NCI-H524 (cell line): ENCODE measurements around the gene RAE1.
"Not testable (repeated sequence)": the region's sequence is repeated elsewhere in the genome, so short reads cannot be mapped to it uniquely, and the experiment has no call there.

ENCODE experiments used
- DNase-seq, 2 experiments: peaks; one replicate each; lab custom pipeline; 2025; lab: John Stamatoyannopoulos, UW

The RAE1 gene

DNA sequence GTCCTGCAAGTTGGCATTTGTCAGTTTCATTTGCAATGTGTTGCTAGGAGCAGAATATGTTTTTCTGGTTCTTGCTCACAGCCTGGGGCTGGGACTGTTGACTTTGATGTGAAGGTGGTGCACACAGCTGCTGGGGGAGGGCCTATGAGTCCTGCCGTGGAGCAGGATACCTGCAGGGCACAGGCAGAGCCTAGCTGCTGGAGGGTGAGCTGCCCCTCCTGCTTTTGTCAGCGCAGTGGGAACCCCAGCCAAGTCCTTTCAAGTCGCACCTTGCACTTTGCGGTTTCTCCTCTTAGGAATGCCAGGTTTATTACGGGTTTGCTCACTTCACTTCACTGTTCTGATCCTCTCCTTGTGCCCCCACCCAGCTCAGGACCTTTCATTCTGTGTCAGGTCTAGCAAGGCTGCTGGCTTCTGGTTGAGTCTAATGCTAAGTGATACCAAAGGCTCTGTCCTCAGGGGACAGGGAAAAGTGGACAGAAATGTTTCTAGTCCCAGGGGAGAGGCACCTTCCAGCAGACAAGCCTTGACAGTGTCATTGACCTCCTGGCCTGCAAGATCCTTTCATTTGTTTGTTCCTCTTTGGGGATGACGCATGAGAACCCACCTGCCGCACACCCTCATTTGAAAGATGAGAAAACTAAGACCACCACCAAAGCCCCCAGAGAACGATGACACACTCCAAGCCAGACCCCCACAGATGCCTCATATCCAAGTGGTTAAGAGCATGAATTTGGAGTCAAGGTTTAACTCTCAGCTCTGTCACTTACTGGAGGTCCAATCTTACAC is 24.2 kb upstream of the RAE1 start:
- DNase-seq, result no peak

- DNase-seq, result no peak
These were observed 23.2 kb upstream of the RAE1 start for GRCh38 chr20:57327820-57328219.

DNA sequence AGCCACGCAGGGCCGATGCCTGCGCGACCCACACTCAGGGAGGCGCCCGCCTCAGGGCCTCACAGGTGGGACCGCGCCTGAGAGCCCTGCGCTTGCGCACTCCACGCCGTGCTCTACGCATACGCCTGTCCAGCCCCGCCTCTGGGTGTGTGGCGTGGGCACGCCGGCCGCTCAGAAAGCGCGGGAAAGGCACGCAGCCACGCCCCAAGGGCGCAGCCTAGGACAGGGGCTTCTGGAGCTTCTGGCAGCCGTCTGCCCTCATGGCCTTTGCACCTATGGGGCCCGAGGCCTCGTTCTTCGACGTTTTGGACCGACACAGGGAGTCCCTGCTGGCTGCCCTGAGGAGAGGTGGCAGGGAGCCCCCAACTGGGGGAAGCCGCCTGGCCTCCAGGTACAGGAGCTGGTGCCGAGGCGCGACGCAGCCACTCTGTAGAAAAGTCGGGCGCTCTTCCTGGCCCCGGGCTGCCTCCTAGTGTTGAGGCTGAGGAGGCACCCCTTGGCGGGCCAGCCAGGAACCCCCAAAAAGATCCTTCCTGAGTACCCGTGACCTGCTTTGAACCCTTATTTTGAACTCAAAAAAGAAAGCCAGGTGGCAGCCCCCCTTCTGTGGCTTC is 21.3 kb upstream of the RAE1 start, which contains the start of gene SPO11:
Gene SPO11, plus strand, starts transcription at position 196 of the 614 bp plus-strand sequence. Its CDS starts 65 bp downstream, at position 261.
- DNase-seq, result no peak

DNA sequence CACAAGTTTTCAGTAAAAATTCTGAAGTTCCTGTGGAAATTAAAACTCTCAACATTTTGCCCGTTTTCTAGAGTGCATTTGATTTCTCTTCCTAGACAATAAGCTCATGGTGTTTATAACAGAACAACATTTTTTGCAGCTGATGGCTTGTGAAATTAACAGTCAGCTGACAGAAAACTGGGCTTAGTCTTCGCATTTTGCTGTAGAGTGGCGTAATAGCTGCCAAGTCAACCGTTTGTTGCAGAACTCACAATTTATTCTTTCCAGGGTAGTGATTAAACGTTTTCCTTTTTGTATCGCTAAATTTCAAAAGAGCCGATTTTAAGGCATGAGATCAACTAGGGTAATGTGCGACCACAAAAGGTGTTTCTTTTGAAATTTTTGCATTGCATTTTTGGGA is 20.1 kb upstream of the RAE1 start:
- DNase-seq, result no peak

DNA sequence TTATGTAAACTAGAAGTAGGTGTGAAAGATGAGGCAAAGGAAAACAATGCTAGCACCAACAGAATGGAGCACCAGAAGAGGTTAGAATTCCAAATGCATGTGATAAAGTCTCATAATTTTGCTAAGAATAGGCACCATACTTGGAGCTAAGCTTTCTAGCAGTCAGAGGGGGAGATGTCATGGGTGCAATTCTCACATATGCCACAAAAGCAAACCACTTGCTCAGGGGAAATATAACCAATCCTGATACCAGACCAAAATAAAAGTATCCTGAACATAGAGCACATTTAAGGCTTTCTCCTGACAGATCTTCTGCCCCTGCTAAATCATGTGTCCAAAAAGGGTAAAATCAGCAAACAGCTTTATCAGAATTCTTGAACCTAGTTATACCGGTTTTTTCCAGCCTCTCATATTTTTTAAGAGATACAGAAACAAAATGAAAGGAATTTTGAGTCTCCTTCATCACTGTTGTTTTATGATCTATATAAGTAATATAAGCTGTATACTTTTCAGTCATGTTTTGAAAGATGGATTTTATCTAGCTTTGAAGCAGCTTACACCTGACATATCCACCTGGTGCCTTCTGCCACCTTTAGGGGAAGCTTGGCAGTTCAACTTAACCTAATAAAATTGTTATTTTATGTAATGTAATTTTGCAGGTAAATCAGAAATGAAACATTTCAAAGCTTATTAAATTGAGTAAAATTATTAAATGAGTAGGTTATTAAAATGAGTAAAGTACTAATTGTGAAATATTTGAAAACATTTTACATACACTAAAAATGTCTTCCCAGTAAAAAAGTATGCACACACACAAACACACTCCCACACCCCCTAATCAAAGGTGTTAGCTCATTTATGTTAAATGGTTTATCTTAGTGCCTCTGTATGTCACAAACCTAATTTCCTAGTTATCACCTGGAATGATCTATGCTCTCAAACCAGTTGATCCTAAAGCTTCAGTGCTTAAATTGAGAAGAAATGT is 18.7 kb upstream of the RAE1 start:
- DNase-seq, result no peak

GRCh38 chr20:57335392-57335791 is 15.7 kb upstream of the RAE1 start:
- peak in 1 of 2 experiments; percentile 6 for DNase-seq

GRCh38 chr20:57341663-57342062 is 9.4 kb upstream of the RAE1 start:
- no peak for DNase-seq

- no peak for DNase-seq
These were observed 8.2 kb upstream of the RAE1 start for GRCh38 chr20:57342829-57343228.

DNA sequence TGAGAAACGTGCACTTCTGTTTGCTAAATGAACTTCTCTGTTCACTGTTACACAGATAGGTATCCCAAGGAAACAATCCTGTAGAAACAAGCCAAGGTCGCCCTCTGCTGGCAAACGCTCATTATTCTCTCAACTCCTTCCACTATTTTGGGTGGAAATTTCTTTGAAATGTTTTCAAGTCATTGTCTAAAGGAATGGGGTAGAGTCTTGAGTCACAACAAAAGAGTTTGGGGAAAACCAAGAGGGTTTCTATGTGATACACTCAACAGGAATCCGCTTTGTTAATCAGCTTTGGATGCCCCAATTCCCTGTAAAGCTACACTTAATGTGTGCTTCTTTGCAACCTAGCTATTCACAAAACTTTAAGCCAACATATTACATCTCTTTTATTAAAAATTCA is 4.6 kb upstream of the RAE1 start:
- DNase-seq, result peak; percentile 26 to 59

DNA sequence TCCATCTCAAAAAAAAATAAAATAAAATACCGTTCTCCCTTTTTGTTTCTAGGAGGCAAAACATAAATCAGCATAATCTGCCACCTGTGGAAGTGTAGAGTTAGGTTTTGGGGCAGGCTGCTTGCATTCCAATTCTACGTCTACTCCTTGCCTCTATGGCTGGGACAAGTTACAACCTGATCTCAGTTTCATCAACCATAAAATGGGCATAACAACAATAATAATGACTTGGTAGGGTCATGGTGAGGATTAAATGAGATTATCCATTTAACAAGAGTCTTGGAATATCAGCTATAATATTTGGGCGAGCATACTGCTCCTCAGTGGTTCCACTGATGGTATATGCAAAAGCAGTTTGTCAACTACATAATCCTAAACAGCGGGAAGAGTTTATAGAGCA is 3.7 kb upstream of the RAE1 start:
- no peak for DNase-seq

- DNase-seq, result not testable (repeated sequence)
These were observed 2.7 kb upstream of the RAE1 start for GRCh38 chr20:57348200-57348921.

DNA sequence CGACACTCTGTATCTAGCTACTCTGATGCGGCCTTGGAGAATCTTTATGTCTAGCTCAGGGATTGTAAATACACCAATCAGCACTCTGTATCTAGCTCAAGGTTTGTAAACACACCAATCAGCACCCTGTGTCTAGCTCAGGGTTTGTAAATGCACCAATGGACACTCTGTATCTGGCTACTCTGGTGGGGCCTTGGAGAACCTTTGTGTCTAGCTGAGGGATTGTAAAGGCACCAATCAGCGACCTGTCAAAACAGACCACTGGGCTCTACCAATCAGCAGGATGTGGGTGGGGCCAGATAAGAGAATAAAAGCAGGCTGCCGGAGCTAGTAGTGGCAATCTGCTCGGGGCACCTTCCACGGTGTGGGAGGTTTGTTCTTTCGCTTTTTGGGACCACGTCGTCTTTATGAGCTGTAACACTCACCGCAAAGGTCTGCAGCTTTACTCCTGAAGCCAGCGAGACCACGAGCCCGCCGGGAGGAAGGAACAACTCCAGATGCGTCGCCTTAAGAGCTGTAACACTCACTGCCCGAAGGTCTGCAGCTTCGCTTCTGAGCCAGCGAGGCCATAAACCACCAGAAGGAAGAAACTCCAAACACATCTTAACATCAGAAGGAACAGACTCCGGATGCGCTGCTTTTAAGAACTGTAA is 2.0 kb upstream of the RAE1 start:
- not testable (repeated sequence) for DNase-seq

- DNase-seq, result no peak
These were observed 859 bp upstream of the RAE1 start for GRCh38 chr20:57350081-57350710.

DNA sequence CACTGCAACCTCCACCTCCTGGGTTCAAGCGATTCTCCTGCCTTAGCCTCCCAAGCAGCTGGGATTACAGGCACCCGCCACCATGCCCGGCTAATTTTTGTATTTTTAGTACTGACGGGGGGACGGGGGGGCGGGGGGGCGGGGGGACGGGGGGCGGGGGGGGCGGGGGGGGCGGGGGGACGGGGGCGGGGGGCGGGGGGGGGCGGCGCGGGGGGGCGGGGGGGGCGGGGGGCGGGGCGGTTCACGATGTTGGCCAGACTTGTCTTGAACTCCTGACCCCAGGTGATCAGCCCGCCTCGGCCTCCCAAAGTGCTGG is 371 bp upstream of the RAE1 start:
- not testable (repeated sequence) for DNase-seq

GRCh38 chr20:57352305-57352704 is 1.2 kb downstream of the RAE1 start:
- DNase-seq, result no peak

DNA sequence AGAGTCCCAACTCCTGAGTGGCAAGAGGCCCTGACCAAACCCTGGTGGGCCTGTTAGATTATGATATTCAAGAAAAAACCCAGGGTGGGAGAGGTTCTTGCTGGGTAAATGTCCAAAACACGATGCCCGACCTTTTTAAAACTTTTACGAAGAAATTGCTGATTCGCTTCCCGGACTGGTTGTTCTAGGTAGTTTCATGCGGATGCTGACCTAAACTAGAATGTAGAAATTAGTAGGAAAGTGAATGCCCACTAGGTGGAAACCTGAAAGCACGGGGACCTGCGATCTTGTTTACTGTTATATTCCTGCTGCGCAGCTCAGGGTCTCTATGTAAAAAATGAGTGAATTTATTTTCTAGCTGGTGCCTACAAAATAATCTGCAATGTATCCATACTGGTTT is 2.3 kb downstream of the RAE1 start:
- DNase-seq, result no peak

DNA sequence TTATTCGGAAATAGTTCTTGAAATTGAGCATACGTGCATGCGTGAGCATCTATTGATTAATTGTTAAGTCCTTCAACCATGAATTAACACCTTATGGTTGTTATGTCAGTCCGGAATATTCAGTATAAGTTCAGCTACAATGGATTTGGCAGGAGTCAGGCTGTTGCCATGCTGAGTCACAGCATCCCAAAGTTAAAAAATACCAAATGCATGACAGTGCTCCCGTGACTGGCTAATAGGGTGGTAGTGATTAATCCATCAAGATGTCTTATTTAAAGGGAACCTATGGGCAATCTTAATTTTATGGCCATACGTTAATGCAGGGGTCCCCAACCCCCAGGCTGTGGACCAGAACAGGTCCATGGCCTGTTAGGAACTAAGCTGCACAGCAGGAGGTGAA is 10.5 kb downstream of the RAE1 start:
- DNase-seq, result no peak

GRCh38 chr20:57364451-57364850 is 13.4 kb downstream of the RAE1 start:
- no peak for DNase-seq

DNA sequence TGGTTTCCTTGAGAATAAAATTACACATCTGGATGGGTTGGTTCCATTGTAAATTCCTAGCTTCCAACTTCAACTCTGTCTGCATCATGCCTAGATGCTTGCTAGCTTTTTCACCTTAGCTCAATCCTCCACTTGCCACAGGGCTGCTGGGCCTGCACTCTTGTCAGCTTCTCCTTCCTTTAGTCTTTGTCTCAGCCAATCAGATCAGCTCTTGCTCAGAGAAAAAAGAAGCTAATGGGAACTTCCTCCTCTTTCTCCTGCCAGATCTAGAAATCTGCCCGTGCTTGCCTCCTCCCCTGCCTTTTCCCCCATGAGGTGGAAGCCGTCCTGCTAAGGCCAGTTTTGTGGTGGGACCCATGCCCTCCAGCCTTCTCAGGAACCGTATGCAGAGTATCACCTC is 18.5 kb downstream of the RAE1 start:
- DNase-seq, result no peak

DNA sequence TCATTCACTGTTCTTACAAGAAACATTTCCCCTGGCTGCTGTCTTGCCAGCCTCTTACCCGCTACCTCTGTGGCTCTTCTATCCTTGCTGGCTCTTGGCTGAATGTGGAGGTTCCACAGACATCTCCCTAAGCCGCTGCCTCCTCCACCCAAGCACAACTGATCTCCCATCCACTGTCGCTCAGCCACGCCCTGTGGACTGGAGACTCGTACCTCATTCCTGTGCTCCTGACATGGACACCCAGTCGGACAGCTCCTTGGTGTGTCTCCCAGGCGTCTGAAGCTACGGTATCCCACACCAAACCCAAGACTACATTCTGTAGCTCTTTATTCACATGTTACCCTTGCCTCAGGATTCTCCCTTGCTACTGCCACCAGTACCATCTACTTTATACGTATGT is 19.3 kb downstream of the RAE1 start:
- no peak for DNase-seq

DNA sequence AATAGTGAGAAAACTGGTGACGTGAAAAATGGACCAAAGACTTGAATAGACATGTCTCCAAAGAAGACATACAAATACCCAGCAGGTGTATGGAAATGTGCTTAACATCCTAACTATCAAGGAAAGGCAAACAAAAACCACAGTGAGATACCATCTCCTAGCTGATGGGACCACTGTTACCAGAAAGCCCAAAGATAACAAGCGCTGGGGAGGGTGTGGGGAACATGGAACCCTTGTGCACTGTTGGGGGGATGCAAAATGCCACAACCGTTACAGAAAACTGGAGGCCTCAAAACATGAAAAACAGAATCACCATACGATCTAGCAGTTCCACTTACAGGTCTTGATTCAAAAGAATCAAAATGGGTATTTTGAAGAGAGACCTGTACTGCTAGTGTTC is 20.3 kb downstream of the RAE1 start:
- DNase-seq, result no peak
